Adrenal gland (tissue), 12 donors: ENCODE data around the gene SLC24A4. TPM values are rescaled to one million over a fixed set of nuclear protein-coding genes. Genes with fewer than 3 reads are reported as not detected.

Experiments used
- DNase-seq, 7 donors: peaks; one replicate each; pipeline ENCODE4 v3.0.0-alpha.2; 2019 to 2020
- H3K27ac ChIP-seq, 5 donors: fragments of 200-600 bp; sonication (generic) in 4 of 5; 1 replicate in 3 of 5; 2 replicates in 2 of 5; pipeline versions ENCODE4 v1.5.1 to v1.8.0; 2016 to 2020; ENCODE audit warnings: mild to moderate bottlenecking in 1 of 5
- H3K27me3 ChIP-seq: fragments of 200-600 bp; 2 replicates; pipeline ENCODE4 v1.8.0; 2021
- H3K36me3 ChIP-seq, 2 donors: fragments of 200-600 bp; replicated peaks in 1 of 2; 1 replicate in 1 of 2; 2 replicates in 1 of 2; pipeline versions ENCODE4 v1.5.1 to v1.8.0; 2018 to 2022
- H3K4me1 ChIP-seq, 2 donors: fragments of 200-600 bp; replicated peaks in 1 of 2; 1 replicate in 1 of 2; 2 replicates in 1 of 2; pipeline versions ENCODE4 v1.5.1 to v1.8.0; 2018 to 2021
- H3K4me3 ChIP-seq, 4 donors: fragments of 200-600 bp; sonication (generic) in 3 of 4; one replicate each; pipeline ENCODE4 v1.5.1; 2016 to 2018
- H3K9me3 ChIP-seq, 3 donors: fragments of 200-600 bp; sonication (generic) in 1 of 3; replicated peaks in 1 of 3; 1 replicate in 2 of 3; 2 replicates in 1 of 3; pipeline versions ENCODE4 v1.5.1 to v1.8.0; 2016 to 2021
- POLR2A ChIP-seq, 2 donors: fragments of 450-650 bp; IDR thresholded peaks; one replicate each; pipeline ENCODE4 v1.6.1; 2017; ENCODE audit warnings: antibody characterized with exemption in 2 of 2, mild to moderate bottlenecking in 2 of 2, moderate library complexity in 1 of 2
- WGBS, 4 donors: extraction: QIAGEN DNeasy Blood & Tissue Kit in 2 of 4; methylation state at CpG; one replicate each; pipeline versions ENCODE4 v1.1.5 to v1.1.7; 2013 to 2017; 5-methylcytosine and 5-hydroxymethylcytosine counted together
- intact Hi-C, 2 donors: fragments of 100-400 bp; cut with DNase I; formaldehyde crosslinking; loops; one replicate each; pipeline versions ENCODE4 v1.14.1 to v1.15.0; 2022 to 2023
- polyA plus RNA-seq, 3 donors: library from polyadenylated mRNA; stranded (reverse); fragments of 200-250 nt in 2 of 3; fragments of 350-450 nt in 1 of 3; fragmentation: Illumina TruSeq in 1 of 3; extraction: RNeasy Lipid Tissue Mini Kit (QIAGEN cat#74804) in 1 of 3; gene quantifications; one replicate each; pipeline ENCODE4 v1.2.3, GENCODE V29; 2013 to 2014
- total RNA-seq, 9 donors: library from RNA; depleted of rRNA in 4 of 9; stranded (reverse); fragments of >200 nt in 4 of 9; fragments of 120-200 nt in 1 of 9; fragmentation: NEBNext Ultra II Directional in 1 of 9; extraction: Animal tissue kit (Norgen Biotek cat#: 25700) in 1 of 9; gene quantifications; one replicate each; pipeline versions ENCODE4 v1.1.0 to v1.2.4, GENCODE V29; 2013 to 2023
- TF ChIP-seq, protein P1 (sequence below), 6 experiments: fragments of 450-650 bp in 4 of 6; fragments of 200-600 bp in 2 of 6; sonication (generic) in 1 of 6; IDR thresholded peaks; 1 replicate in 5 of 6; 2 replicates in 1 of 6; pipeline versions ENCODE4 v1.5.1 to v1.8.0; 2016 to 2021; ENCODE audit warnings: antibody characterized with exemption in 6 of 6, mild to moderate bottlenecking in 2 of 6, moderate library complexity in 1 of 6
- donor health status: healthy with polysubstance abuse.
- donor health status: Bipolar disorder and iron deficiency.
- donor health status: DM: yes; HTN: yes; CAD: no.
- donor health status: DM: no; HTN: no; CAD: no.
- donor health status: DM: no; HTN: no; CAD: no.
- donor health status: DM: yes; HTN: yes; CAD: no.

The SLC24A4 gene
- total and polyA plus RNA-seq, 12 donors = 0.09 to 1.9 (median 0.52) TPM

DNA sequence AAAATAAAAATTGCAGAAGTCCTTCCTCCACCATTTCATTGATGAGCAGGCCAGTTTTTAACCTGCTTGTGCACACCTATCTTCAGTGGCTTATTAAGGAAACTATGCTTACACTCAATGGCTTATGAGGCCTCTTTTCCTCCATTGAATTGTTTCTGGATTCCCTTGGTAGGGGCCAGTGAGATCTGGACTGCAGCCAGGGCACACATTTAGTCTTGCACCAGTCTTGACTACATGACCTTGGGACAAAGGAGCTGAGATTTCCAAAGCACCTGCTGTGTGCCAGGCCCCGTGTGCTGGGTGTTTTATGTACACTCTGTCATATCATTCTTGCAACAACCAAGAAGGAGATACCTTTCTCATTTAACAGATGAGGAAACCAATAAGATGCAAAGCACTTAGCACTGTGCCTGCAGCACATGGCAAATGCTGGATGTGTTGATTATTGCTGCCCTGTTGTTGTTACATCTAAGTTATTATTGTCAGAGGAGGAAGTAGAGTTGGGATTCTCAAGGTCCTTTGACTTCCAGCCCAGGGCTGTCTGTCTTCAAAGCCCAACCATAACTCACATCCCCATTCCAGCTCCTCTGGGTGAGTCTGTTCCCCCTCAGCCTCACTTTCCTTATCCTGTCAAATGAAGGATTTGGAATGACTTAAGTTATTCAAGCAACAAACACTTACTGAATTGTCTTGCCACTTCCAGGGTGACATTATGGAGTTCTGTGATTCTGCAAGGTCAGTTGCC, 159.0 kb downstream of the SLC24A4 start:
- 28 to 50% (median 45%) methylated on average over 1 of the region's 1 CpG for WGBS, 4 donors
- H3K27me3 ChIP-seq = no peaks in the 10 kb centered on the region
- no peaks in the 10 kb centered on the region for H3K9me3 ChIP-seq
- intact Hi-C loops = no loop called here
- no peak for TF ChIP-seq POLR2A (IDR thresholded peaks at IDR 0.05)
- TF ChIP-seq, protein P1, sequence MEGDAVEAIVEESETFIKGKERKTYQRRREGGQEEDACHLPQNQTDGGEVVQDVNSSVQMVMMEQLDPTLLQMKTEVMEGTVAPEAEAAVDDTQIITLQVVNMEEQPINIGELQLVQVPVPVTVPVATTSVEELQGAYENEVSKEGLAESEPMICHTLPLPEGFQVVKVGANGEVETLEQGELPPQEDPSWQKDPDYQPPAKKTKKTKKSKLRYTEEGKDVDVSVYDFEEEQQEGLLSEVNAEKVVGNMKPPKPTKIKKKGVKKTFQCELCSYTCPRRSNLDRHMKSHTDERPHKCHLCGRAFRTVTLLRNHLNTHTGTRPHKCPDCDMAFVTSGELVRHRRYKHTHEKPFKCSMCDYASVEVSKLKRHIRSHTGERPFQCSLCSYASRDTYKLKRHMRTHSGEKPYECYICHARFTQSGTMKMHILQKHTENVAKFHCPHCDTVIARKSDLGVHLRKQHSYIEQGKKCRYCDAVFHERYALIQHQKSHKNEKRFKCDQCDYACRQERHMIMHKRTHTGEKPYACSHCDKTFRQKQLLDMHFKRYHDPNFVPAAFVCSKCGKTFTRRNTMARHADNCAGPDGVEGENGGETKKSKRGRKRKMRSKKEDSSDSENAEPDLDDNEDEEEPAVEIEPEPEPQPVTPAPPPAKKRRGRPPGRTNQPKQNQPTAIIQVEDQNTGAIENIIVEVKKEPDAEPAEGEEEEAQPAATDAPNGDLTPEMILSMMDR (IDR thresholded peaks at IDR 0.05) = no peak
- no peaks in the 10 kb centered on the region for H3K36me3 ChIP-seq
- H3K4me1 ChIP-seq = peaks cover 8 to 9% of the 10 kb centered on the region in 2 donors
- H3K4me3 ChIP-seq = no peak overlapping the region
- peak in 4 of 7 donors; percentile 15 to 62 (median 54) for DNase-seq
- no peak overlapping the region for H3K27ac ChIP-seq

DNA sequence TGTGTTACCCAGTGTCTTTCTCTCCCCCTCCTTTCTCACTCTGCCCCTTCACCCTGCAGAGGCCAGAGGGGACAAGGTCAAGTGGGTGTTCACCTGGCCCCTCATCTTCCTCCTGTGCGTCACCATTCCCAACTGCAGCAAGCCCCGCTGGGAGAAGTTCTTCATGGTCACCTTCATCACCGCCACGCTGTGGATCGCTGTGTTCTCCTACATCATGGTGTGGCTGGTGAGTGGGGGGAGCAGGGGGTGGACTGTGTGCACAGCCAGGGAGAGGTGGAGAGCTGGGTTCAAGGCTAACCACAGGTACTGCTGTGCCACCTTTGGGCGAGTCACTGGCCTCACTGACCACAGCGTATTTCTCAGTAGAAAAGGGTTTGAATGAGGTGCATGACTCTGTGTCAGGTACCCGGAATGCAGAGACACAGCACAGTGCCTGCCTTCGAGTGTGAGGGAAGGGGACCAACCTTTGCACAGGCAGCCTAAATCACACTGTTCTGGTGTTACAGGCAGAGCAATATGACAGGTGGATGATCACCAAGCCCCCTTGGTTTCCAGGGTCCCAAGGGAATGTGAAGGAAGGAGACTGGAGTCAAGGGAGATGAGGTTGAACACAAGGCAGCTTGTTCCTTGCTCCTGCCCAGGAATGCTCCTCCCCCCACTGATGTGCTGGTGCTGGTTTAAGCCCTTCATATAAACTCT, 159.8 kb downstream of the SLC24A4 start:
- Histone ChIP-seq H3K4me1 (peaks cover 8 to 9% of the 10 kb centered on the region in 2 donors), H3K27me3 (no peaks in the 10 kb centered on the region), H3K36me3 (no peaks in the 10 kb centered on the region), H3K4me3 (no peak overlapping the region), H3K27ac (no peak overlapping the region), H3K9me3 (no peaks in the 10 kb centered on the region)
- peak in 3 of 7 donors; percentile 11 to 33 (median 17) for DNase-seq
- TF ChIP-seq, protein P1 (IDR thresholded peaks at IDR 0.05) = no peak
- no peak for TF ChIP-seq POLR2A (IDR thresholded peaks at IDR 0.05)
- intact Hi-C loops = no loop called here
- 93 to 100% (median 95%) methylated on average over 2 to 9 of the region's 9 CpGs for WGBS, 4 donors

DNA sequence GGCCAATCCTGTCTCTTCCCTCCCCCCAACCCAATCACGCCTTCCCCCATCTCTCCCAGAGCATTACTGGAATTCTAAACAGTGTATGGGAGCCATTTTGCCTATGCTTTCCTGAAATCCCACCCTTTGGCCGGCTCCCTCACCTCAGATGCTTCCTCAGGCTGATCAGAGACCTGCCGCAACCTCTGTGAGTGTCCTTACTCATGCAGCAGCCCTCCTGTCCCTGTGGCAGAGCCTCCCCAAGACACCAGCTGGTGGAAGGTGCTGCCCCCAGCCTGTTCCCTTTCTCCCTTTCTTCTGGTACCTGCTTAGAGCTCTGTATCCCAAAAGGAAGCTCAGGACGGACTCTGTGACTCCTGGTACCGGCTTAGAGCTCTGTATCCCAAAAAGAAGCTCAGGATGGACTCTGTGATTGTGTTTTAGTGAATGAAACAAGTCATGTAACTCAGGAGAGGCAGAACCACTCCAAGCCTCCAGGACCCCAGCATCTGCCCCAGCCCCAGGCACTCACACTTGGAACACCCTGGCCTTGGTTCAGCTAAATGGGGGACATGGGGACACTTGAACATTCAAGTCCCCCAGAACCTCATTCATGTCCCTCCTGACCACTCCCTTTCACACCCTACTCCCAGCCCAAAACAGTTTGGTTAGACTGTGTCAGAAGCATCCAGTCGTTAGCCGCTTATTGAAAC, 161.3 kb downstream of the SLC24A4 start:
- Histone ChIP-seq H3K4me3 (no peak overlapping the region), H3K4me1 (peaks cover 8 to 9% of the 10 kb centered on the region in 2 donors), H3K27me3 (no peaks in the 10 kb centered on the region), H3K9me3 (no peaks in the 10 kb centered on the region), H3K27ac (no peak overlapping the region), H3K36me3 (no peaks in the 10 kb centered on the region)
- 83 to 98% (median 90%) methylated on average over 5 to 7 of the region's 7 CpGs for WGBS, 4 donors
- TF ChIP-seq POLR2A (IDR thresholded peaks at IDR 0.05) = no peak
- TF ChIP-seq, protein P1 (IDR thresholded peaks at IDR 0.05) = no peak
- intact Hi-C loops = no loop called here
- peak in 2 of 7 donors; percentile 5 to 16 for DNase-seq

DNA sequence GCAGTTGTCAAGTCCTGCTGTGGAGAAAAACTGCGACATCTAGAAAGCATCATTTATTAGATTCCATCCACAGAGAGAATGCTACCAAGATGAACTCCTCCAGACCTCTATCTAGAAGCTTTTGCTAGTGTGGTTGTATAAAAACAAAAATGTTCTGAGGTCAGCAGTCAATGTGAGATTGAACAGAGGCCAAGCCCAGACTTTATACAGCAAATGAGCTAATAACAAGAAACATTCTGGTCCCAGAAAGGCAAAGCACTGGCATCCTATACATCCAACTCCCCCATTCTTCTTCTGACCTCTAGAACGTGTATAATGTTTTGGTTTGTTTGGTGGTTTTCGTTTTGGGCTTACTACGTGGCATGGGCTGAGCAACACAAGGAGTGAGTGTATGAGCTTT, 163.9 kb downstream of the SLC24A4 start:
- Histone ChIP-seq H3K27ac (peak overlapping the region in 1 of 5 donors; percentile 58), H3K36me3 (no peaks in the 10 kb centered on the region), H3K9me3 (no peaks in the 10 kb centered on the region), H3K27me3 (no peaks in the 10 kb centered on the region), H3K4me3 (no peak overlapping the region), H3K4me1 (peaks cover 2 to 4% of the 10 kb centered on the region in 2 donors)
- no peak for DNase-seq
- WGBS, 4 donors = 74 to 84% (median 81%) methylated on average over 4 of the region's 4 CpGs
- no peak for TF ChIP-seq POLR2A (IDR thresholded peaks at IDR 0.05)
- TF ChIP-seq, protein P1 (IDR thresholded peaks at IDR 0.05) = no peak
- intact Hi-C loops = no loop called here
